HG02973 (cell line): ENCODE measurements around the gene ERF.

Experiments used
- ATAC-seq: cut with Tn5 transposase; IDR thresholded peaks from one replicate; pipeline ENCODE4 v1.9.1; 2021; ENCODE audit warnings: moderate library complexity; ENCODE audit not compliant: unreplicated experiment

Gene ERF

DNA sequence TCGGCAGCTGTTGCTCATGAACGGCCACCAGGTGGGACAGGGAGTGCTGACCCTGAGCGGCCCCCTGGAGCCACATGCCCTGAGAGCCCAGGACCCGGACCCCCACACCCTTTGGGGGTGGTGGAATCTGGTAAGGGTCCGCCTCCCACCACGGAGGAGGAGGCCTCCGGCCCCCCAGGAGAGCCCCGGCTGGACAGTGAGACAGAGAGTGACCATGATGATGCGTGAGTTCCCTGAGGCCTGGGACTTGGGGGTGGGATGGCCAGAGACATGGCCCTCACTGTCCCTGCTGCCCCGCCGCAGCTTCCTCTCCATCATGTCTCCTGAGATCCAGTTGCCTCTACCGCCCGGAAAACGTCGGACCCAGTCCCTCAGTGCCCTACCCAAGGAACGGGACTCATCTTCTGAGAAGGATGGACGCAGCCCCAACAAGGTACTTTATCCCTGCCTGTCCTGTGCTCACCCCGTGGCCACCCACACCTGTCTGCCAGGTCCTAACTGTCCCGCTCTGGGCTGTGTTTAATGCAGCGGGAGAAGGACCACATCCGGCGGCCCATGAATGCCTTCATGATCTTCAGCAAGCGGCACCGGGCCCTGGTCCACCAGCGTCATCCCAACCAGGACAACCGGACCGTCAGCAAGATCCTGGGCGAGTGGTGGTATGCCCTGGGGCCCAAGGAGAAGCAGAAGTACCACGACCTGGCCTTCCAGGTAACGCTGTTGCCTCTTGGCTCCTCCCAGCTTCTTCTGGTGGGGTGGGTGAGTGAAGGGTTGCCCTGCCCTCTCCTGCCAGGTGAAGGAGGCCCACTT is 32.3 kb upstream of the ERF start:
- ATAC-seq = no peak

DNA sequence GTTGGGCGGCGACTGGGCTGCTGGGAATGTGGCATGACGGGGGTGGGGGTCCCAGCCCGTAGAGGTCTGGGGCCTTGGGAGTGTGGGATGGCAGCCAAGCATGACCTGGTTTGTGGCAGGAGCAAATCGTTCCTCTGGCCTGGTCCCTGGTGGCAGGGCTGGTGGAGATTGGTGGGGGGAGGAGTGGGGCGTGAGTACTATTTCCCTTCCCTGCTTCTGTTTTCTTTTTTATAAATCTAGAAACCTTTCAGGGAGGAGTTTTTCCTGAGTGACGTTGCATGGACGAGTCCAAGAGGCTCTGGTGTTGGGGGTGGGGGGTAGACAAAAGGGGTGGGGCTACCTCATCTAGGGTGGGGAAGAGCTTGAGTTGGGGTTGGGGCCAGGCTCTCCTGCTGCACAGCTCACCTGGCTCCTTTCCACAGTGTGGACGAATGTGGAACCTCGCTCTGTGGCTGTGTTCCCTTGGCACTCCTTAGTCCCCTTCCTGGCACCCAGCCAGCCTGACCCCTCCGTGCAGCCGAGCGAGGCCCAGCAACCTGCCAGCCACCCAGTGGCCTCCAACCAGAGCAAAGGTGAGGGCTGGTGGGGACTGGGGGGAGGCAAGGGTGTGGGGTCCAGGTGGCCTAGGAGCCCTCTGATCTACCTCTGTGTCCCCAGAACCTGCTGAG is 31.6 kb upstream of the ERF start:
- no peak for ATAC-seq

DNA sequence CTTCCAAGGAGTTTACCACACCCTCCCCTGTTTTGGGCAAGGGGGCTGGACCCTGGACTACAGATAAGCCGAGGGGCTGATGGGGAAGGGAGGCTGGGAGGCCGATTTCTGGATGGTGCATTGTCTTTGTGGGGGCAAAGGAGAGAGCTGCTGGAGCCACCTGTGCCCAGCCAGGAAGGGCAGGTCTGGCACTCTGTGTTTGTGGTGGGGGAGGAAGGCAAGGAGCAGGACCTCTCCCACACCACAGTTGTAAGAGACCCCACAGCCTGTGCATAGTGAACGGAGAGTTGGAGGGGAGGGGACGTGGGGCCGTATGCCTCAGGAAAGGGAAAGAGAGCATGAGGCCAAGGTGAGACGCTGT is 31.0 kb upstream of the ERF start:
- no peak for ATAC-seq

DNA sequence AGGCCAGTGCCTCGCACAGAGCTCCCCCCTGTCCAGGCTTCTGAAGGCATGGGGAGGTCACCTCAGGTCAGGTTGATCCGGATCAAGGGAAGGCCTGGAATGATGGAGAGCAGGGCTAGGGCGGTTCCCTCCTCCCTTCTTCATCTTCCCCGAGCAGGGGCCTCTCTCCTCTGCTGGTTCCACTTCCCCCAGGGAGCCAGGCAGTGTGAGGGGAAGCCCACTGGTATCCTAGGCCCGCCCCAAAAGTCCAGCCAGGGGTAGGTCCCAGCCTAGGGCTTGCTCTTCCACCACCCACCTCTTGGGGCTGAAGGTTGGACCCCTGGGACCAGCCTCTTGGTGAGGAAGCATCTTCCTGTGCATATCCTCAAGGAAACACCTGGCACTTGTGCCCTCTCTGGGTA is 30.6 kb upstream of the ERF start:
- no peak for ATAC-seq

DNA sequence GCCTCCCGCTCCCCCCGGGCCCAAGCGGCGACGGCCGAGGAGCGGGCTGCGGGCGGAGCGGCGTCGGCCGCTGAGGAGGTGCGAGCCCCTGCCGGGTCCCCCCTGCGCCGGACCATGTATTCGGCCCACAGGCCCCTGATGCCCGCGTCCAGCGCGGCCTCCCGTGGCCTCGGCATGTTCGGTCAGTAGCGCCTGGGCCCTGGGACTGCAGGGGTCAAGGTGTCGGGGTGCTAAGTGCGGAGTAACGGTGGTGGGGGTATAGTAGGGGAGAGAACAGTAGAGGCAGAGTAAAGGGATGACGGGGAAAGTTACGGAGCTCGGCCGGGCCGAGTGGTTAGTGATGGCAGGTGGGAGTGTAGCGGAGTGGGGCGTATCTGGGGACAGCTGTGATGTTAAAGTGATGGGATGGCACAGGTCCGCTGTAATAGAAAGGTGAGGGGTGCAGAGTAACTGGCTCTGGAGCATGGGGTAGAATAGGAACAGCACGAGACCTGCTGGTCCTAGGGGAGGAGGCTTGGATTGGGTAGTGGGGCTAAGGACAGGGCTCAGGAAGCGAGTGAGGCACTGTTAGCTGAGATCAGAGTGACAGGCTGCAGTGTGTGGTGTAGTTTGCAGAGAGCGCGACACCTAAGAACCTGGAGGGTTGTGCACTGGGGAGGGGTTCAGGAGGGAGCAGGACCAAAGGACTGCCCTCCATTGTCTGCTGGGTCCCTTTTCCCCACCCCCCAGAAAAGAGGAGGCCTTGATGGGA is 29.8 kb upstream of the ERF start:
- ATAC-seq = no peak

DNA sequence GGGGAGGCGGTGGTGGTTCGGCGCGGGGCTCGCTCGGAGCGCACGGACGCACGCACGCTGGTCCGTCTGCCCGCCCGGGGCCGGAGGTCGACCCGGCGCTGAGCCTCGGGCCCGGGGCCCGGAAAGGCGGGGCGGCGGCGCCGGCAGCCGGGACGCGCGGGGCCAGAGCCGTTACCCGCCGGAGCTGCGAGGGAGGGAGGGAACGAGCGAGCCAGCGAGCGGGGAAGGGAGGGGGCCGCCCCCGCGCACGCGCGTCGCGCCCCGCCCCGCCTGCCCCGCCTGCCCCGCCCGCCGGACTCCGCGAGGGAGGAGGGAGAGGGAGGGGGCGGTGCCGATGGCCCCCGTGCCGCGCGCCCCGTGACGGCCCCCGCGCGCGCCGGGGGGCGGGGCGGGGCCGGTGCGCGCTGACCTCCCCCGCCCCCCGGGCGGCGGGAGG is 29.2 kb upstream of the ERF start:
- peak; percentile 19 for ATAC-seq

DNA sequence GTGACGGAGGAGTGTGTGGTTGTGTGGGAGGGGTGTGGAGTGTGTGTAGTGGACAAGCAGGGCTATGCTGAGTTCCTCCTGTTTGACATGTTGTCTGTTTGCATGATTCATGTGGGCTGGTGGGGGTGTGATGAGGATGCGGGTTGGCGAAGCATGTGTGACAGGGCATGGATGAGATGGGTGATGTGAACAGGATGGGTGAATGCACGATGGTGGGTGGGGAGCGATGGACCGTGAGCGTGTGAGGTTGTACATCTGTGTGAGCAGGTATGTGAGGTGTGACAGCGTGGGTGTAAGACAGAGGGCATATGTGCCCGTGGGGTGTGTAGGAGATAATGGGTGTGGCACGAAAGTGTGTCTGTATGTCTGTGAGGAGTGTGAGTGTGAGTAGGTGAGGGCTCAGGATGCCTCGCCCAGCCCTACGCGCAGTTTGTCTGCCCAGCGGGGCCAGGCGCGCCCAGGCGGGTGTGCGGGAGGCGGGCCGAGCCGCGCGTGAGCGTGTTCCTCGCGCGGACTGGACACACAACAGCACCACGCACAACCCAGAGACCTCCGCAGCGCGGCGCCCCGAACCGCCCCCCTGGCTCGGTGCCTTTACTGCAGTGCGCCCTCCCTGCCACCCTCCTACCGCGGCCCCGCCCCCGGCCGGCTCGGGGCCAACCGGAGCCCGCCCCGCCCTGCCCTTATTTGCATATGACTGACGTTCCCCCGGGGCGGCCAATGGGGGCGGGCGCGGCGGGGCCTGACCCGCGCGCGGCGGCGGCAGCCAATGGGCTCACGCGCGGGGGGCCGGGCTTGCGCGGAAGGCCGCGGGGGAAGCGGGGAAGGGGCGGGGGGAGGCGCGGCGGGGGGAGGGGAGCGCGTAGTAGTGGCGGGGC is 28.5 kb upstream of the ERF start:
- peak; percentile 38 for ATAC-seq

DNA sequence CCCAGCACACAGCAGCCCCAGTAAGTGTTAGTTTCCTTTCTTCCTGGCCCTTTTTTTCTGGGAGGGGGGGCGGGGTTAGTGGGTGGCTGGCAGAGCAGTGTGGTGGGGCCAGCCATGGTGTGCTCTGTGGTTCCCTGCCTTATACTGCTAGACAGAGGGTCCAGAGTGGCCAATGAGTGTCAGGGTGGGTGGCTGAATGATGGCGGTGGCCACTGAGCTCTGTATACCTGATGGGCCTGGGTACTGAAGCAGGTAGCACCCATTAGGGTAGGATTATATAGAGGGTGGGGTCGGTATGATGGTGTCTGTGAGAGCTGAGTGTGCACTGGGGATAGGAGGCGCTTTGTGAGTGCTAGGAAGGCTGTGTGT is 27.9 kb upstream of the ERF start:
- ATAC-seq = no peak

DNA sequence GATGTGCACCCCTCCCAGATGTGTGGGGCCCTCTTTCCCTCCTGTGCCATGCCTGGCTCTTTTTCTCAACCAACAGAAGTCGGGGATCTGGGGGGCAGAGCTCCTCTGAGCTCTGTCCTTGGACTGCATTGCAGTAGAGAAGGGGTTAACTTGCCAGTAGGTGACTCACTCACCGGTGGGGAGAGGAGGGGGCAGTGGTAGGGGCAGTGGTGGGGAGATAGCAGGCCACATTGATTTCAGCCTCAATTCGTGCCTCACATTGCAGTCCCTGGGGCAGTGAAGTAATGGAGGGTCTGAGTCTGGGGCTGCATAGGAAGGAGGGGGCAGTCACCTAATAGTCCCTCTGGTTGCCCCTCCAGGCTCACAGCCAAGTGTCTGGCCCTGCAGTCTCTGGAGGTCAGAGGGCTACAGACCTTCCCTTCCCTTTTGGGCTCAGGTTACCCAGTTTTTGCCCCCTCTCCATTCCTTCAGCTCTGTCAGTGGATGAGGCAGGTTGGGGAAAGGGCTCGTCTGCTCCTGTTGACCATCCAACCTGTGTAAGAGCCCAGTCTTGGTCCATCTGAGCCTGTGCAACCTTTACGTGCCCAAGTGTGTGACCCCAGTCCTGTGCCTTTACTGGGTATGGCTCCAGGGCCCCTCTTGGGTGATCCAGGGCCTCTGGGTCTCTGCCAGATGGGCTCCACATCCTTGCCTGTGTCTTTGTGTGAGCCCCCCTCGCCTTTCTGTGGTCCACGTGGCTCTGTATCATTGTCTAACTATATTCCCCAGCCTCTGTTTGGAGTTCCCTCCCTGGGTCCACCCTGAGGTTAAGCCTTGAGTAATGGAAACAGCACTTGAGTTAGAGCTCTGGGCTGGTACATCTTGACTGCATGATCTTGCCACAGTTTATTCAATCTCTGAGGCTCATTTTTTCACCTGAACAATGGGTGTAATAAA is 27.2 kb upstream of the ERF start:
- no peak for ATAC-seq

DNA sequence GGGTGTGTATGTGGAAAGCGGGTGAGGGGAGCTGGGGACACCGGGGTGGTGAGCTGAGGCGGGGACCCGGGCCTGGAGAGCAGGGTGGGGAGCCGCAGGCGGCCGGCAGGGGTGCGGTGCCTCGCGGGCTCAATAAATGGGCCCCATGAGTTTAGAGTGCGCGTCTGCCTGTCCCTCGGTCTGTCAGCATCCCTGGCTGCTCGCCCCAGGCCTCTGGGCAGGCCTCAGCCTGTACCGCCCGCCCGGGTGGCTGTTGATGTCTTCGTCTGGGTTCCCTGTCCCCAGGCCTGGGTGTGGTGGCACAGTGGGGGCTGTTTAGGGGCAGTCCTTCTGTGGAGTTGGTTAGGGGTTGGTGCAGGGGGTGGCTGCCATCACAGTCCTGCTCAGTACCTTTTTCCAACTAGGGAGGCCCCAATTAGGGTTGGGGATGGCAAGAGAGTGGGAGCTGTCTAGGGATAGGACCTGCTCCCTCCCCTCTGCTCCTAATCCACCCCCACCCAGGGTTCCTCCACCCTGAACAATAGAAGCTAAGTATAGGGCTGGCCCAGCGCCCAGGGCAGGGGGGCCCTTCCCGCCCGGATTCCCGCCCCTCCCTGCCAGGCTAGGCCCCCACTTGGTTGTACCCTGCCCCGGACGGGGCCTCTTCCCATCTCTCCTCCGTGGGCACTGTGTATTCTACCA is 26.4 kb upstream of the ERF start:
- ATAC-seq = no peak

DNA sequence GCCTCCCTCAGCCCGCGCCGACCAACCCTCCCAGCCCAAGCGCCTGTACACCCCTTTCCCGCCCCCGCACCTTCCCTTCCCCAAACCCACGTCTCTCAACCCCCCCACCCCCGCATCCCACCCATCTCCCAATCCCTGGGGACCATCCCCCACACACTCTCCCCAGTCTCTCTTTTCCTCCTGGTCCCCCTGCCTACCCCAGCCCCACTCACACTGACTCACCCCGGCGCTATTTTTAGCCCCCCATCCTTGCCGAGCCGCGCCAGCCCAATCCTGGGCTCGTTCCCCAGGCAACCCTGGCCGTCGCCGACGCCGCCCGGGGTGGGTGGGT is 25.9 kb upstream of the ERF start:
- ATAC-seq = no peak

DNA sequence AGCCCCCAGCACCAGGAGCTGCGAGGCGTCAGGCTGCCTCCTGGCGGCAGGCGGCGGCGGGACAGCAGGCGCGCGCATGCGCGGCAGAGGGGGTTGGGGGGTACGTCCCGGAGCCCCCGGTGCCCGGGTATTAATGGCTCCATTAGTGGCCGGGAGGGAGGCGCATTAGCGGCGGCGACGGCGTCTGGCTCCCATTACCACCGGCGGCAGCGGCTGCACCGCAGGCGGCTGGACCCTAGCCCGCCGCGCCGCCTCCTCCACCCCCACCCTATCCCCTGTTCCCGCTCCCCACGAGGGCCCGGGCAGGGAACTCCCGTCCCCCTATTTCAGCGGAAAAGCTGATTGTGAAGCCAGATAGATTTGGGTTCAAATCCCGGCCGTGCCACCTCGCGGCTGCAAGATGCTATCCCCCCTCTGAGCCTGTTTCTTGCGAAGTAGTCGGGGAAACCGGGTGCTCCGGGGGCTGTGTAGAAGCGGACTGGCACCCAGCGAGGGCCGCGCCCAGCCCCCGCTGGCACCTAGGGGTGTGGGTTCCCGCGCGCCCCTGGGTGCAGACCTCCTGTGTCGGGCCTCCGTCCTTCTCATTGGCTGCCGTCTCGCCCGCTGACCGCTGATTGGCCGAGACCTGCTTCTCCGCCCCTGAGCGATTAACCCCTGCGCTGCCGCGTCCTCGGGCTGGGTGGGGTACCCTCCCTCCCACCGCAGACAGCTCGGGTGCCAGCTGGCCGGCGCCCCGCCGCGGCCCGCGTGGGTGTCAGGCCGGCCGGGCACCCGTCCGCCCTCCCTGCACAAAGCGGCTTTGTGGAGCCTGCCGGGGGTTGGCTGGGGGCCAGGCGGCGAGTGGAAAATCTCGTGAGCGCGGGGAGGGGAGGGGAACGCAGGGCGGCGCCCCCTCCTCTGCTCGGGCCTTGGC is 25.2 kb upstream of the ERF start:
- no peak for ATAC-seq

DNA sequence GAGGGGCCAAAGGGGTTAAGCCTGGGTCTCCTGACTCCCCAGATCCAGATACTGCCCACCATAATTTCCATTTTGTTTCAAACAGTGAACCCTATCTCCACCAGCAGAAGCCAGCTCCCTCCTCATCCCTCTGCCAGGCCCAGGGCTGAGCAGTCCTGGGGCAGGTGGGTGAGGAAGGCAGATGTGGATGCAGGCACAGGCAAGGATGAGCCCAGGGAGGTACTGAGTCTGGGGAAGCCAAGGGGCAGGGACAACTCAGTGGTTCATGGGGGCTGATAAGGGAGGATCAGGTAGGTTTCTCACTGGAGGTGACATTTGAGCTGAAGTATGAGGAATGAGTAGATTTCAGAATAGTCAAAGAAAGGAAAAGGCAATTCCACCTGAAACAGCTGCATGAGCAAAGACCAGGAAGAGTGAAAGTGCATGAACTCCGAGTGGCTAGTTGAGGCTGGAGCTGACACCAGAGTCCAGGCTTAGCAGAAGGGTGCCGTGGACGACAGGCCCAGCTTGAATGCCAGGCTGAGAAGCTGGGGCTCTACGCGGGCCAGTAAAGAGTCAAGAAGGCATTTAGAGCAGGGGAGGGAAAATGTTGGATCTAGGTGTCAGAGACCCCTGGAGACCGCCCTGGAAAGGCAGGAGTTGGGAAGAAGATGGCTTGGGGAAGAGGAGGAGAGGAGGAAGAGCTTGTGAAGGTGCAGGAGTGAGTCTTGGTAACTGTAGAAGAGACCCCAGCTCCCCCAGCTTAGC is 24.4 kb upstream of the ERF start:
- no peak for ATAC-seq

DNA sequence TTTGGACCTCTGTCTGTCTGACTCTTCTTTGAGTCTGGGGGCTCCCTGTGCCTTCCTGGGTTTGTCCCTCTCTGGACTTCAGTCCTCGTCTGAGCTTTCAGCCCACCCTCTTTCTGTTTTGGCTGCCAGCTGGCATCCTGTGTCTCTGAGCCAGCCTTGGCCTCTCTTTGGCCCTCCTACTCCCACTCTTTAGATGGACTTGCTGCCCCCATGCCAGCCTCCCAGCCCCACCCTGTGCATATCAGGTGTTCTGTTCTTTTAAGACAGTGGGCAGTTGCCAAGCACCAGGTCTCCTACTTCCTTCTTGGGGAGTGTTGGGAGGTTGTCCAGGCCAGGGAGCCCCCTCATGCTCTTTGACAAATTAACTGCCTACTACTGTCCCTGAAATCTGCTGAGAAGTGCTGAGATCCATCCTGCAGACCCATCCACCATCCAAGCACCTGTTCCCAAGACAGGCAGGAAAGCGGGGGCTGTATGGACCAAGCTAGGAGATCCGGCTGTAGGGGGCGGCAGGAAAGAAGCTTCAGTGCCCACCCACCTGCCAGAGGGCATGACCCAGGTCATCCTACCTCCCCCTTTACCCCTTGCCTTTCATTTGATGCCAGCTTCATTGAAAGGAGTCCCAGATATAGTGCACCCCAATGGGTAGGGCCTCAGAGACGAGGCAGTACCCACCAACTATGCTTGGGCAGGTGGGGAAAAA is 23.7 kb upstream of the ERF start:
- ATAC-seq = no peak

DNA sequence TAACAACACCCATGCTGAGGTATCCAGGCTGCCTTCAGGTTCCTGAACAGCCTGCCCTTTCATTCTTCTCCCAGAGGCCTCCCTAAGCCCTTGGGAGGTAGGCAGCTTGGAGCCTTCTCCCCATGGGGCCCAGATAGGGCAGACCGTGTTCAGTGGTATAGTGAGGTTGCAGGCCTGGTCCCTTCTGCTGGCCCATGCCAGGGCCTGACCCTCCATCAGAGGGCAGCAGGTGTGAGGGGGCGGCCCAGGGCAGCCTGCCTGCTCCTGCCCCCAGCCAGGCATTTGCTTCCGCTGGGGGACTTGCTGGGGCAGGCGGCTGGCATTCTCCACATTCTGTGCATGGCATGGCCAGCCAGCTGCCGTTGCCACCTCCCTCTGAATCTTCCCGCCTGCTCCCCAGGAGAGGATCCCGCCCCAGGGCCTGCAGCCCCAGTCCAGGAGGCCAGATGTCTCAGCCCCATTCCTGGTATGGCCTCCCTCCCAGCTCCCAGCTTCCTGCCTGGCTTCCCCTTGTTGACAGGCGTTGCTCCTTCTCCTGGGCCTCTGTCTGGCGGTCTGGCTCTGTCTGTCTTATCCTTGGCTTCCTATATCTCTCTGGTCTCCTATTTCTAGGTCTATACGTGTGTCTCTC is 23.0 kb upstream of the ERF start:
- ATAC-seq = no peak

DNA sequence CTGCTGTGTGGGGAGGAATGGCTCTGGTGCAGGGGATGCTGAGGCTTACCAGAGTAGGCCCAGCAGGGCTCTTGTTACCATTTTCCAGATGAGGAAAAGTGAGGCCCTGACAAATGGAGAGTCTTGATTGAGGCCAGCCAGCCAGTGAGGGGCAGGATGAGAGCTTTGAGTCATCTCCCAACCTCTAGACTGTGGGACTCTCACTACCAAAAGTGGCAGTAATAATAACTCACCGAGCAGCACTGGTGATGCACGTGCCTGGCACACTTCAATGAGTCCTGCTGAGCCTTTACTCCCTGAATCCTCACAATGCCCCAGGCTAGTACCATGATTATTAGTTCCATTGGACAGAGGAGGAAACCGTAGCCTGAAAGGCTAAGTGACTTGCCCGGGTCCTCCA is 21.9 kb upstream of the ERF start:
- ATAC-seq = no peak

DNA sequence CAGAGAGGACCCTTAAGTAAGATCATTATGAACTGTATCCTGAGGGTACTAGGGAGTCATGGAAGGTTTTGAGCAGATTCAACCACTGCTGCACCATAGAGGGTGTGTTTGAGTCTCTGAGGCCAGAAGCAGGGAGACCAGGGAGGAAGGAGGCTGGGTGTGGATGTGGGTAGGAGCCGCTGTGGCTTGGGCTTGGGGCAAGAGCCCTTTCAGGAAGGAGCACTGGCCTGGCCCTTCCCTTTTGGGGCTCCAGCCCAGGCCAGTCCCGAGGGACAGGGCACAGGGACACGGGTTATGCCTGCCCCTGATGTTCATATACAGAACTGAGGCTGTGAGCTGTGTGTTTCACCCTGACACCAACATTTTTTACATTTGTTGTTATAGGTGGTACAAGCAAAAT is 21.4 kb upstream of the ERF start:
- ATAC-seq = no peak
